Left lung (tissue), 10 donors: ENCODE results near the gene RYK. TPM values are rescaled to one million over a fixed set of nuclear protein-coding genes. Genes with fewer than 3 reads are reported as not detected.

Source experiments
- ATAC-seq: fragments of 200-7000 bp; cut with Tn5 transposase; one replicate; pipeline ENCODE4 v1.9.1; 2020; ENCODE audit warnings: moderate library complexity
- DNase-seq, 4 donors: peaks; one replicate each; pipeline ENCODE4 v3.0.0-alpha.2; 2013 to 2020
- H3K27ac ChIP-seq, 2 donors: fragments of 200-600 bp; sonication (generic) in 1 of 2; one replicate each; pipeline versions ENCODE4 v1.5.0 to v1.8.0; 2020 to 2021
- H3K27me3 ChIP-seq, 2 donors: fragments of 200-600 bp; sonication (generic) in 1 of 2; one replicate each; pipeline versions ENCODE4 v1.5.0 to v1.8.0; 2020 to 2021
- H3K36me3 ChIP-seq, 2 donors: fragments of 200-600 bp; sonication (generic) in 1 of 2; one replicate each; pipeline versions ENCODE4 v1.5.0 to v1.8.0; 2020 to 2021
- H3K4me1 ChIP-seq, 2 donors: fragments of 200-600 bp; one replicate each; pipeline ENCODE4 v1.8.0; 2021
- H3K4me3 ChIP-seq, 2 donors: fragments of 200-600 bp; sonication (generic) in 1 of 2; one replicate each; pipeline versions ENCODE4 v1.5.0 to v1.8.0; 2020 to 2021; ENCODE audit warnings: mild to moderate bottlenecking in 1 of 2
- H3K9me3 ChIP-seq, 2 donors: fragments of 200-600 bp; sonication (generic) in 1 of 2; one replicate each; pipeline versions ENCODE4 v1.5.0 to v1.8.0; 2020 to 2021
- CTCF ChIP-seq, 2 donors: fragments of 200-600 bp; sonication (generic) in 1 of 2; IDR thresholded peaks; one replicate each; pipeline versions ENCODE4 v1.5.0 to v1.8.0; 2021; ENCODE audit warnings: antibody characterized with exemption in 2 of 2
- intact Hi-C, 2 donors: fragments of 100-400 bp; cut with DNase I; formaldehyde crosslinking; loops; one replicate each; pipeline versions ENCODE4 v1.11.2 to v1.14.2; 2022
- polyA plus RNA-seq, 6 donors: library from polyadenylated mRNA; unstranded; fragments of 120-200 nt; gene quantifications; one replicate each; pipeline ENCODE4 v1.2.1, GENCODE V29; 2013; ENCODE audit not compliant: insufficient read length in 6 of 6
- total RNA-seq, 2 donors: library from RNA; stranded (reverse); fragmentation: NEBNext Ultra II Directional; extraction: Animal tissue kit (Norgen Biotek cat#: 25700); gene quantifications; one replicate each; pipeline ENCODE4 v1.2.1, GENCODE V29; 2021
- donor health status: DM: no; HTN: yes; CAD: no.
- donor health status: DM: no; HTN: no; CAD: no.

RYK gene
- total and polyA plus RNA-seq, 8 donors, result 44.1 to 146 (median 125) TPM

GRCh38 chr3:134126153-134126552, 124.5 kb downstream of the RYK start:
- peaks cover 0 to 20% of the 10 kb centered on the region in 2 donors for H3K9me3 ChIP-seq
- peaks cover 0 to 6% of the 10 kb centered on the region in 2 donors for H3K36me3 ChIP-seq
- ATAC-seq (no peak), DNase-seq (no peak)
- intact Hi-C loops, result no loop called here
- no peak overlapping the region for H3K4me3 ChIP-seq
- no peak for TF ChIP-seq CTCF (IDR thresholded peaks at IDR 0.05)
- no peaks in the 10 kb centered on the region for H3K27me3 ChIP-seq
- no peak overlapping the region for H3K27ac ChIP-seq
- peaks cover 0 to 3% of the 10 kb centered on the region in 2 donors for H3K4me1 ChIP-seq

GRCh38 chr3:134114726-134115125, 135.9 kb downstream of the RYK start:
- ATAC-seq, result no peak
- Histone ChIP-seq H3K27me3 (no peaks in the 10 kb centered on the region), H3K4me1 (no peaks in the 10 kb centered on the region), H3K4me3 (no peak overlapping the region), H3K27ac (no peak overlapping the region), H3K36me3 (no peaks in the 10 kb centered on the region), H3K9me3 (peaks cover 0 to 20% of the 10 kb centered on the region in 2 donors)
- no peak for TF ChIP-seq CTCF (IDR thresholded peaks at IDR 0.05)
- no peak for DNase-seq
- intact Hi-C loops, result no loop called here

- intact Hi-C loops, result no loop called here
Measured at GRCh38 chr3:134111616-134112015, 139.0 kb downstream of the RYK start.

GRCh38 chr3:134110963-134111362, 139.7 kb downstream of the RYK start:
- no peak overlapping the region for H3K4me3 ChIP-seq
- intact Hi-C loops, result no loop called here
- no peak for ATAC-seq
- no peaks in the 10 kb centered on the region for H3K27me3 ChIP-seq
- no peaks in the 10 kb centered on the region for H3K36me3 ChIP-seq
- no peak overlapping the region for H3K27ac ChIP-seq
- DNase-seq, result no peak
- TF ChIP-seq CTCF (IDR thresholded peaks at IDR 0.05), result no peak
- peaks cover 0 to 9% of the 10 kb centered on the region in 2 donors for H3K9me3 ChIP-seq
- H3K4me1 ChIP-seq, result no peaks in the 10 kb centered on the region

More at GRCh38 chr3:134111616-134112015, 139.0 kb downstream of the RYK start:
- H3K4me1 ChIP-seq, result no peaks in the 10 kb centered on the region
- TF ChIP-seq CTCF (IDR thresholded peaks at IDR 0.05), result no peak
- no peak overlapping the region for H3K4me3 ChIP-seq
- peaks cover 0 to 9% of the 10 kb centered on the region in 2 donors for H3K9me3 ChIP-seq
- no peak overlapping the region for H3K27ac ChIP-seq
- DNase-seq, result no peak
- H3K27me3 ChIP-seq, result no peaks in the 10 kb centered on the region
- no peaks in the 10 kb centered on the region for H3K36me3 ChIP-seq
- no peak for ATAC-seq

Other genes with a start within 250 kb of the RYK start
- 100 to 1,000 TPM; 169 to 180 TPM for gene SLCO2A1, start 220.9 kb downstream of the RYK start, total RNA-seq
- 10 to 100 TPM; 34.7 to 76.0 (median 55.4) TPM for gene SLCO2A1, start 220.9 kb downstream of the RYK start, polyA plus RNA-seq
- 100 to 1,000 TPM in 1 of 2 donors, 10 to 100 TPM in 1; 69.2 to 106 TPM for gene AMOTL2, start 123.6 kb upstream of the RYK start, total RNA-seq
- gene AMOTL2, start 123.6 kb upstream of the RYK start, polyA plus RNA-seq, result 10 to 100 TPM; 23.8 to 53.4 (median 42.5) TPM
- gene ANAPC13, start 235.1 kb upstream of the RYK start, total RNA-seq, result 10 to 100 TPM; 63.5 to 67.9 TPM
- 100 to 1,000 TPM in 1 of 6 donors, 10 to 100 TPM in 5; 80.5 to 103 (median 88.9) TPM for gene ANAPC13, start 235.1 kb upstream of the RYK start, polyA plus RNA-seq
- gene CEP63, start 235.2 kb upstream of the RYK start, total RNA-seq, result 10 to 100 TPM; 16.1 to 25.6 TPM
- gene CEP63, start 235.2 kb upstream of the RYK start, polyA plus RNA-seq, result 10 to 100 TPM; 29.2 to 40.4 (median 35.7) TPM